NCI-H1105 (cell line): ENCODE data around the gene MAMDC2.
A peak's percentile ranks its signal among the peaks of the same experiment; 100 is the strongest.

Experiments used
- DNase-seq: peaks from one replicate; lab custom pipeline; 2025; lab: John Stamatoyannopoulos, UW

MAMDC2 gene

GRCh38 chr9:70107558-70107957 is 63.9 kb downstream of the MAMDC2 start:
- DNase-seq: no peak

- DNase-seq: no peak
Observed at GRCh38 chr9:70108181-70108580, 64.5 kb downstream of the MAMDC2 start.

- DNase-seq: peak; percentile 34
Observed at GRCh38 chr9:70110194-70111041, 66.8 kb downstream of the MAMDC2 start.

- DNase-seq: peak; percentile 73
Observed at GRCh38 chr9:70111042-70111602, 67.5 kb downstream of the MAMDC2 start.

- DNase-seq: no peak
Observed at GRCh38 chr9:70111641-70112236, 68.1 kb downstream of the MAMDC2 start.

DNA sequence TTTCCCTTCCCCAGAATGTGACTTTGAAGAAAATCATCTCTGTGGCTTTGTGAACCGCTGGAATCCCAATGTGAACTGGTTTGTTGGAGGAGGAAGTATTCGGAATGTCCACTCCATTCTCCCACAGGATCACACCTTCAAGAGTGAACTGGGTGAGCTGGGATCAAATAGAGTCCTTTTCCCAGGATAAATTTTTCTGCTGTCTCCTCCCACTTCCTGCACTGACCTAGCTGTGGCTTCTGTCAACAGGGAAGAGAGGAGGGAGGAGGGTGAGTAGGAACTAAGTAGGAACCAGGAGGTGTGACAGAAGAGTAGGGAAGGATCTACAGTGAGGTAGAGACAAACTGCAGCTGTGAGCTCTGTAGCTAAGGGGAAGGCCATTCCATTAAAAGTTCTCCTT is 69.3 kb downstream of the MAMDC2 start:
- DNase-seq: no peak

DNA sequence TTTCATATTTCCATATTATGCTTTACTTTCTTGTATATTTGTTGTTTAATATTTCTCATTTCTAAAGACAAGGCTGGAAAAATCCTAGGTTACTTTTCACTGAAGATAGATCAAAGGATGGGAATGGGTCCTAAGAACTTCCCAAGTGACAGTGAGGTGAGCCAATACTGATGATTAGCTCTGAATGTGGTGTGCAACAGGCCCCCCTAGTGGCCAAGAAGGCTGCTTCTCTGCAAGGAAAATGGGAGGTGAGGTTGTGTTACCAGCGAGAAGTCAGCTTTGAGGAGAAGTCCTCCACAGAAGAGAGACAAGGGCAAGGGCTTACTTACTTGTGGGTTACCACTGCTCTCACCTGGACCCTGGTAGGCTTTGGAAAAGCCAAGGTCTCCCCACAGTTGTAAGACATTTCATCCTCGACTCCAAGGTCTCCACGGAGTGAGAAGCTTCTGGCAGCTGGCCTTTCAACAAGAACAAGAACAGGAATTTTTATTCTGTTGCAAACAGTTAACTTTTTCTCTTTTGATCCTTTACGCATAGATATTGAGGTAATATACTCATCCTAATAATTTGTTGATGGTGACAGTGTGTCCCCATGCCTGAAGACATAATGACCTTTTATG is 69.9 kb downstream of the MAMDC2 start:
- peak; percentile 14 for DNase-seq

DNA sequence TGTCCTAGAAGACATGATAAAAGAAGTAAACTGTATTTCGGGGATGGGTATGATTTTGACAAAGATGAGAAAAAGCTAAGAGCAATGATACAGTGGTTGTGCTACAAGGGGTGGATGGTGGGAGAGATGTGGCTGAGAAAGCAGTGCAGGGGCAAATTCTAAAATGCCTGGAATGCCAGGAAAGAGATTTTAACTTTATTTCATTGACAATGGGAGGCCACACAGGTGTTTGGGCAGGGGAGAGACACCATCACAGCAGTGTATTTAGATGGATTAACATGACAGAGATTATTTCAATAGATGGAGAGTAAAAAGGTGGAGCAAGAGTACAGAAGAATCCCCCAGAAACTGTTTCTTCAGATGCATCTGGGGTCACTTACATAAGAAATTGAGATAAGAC is 71.2 kb downstream of the MAMDC2 start:
- no peak for DNase-seq

DNA sequence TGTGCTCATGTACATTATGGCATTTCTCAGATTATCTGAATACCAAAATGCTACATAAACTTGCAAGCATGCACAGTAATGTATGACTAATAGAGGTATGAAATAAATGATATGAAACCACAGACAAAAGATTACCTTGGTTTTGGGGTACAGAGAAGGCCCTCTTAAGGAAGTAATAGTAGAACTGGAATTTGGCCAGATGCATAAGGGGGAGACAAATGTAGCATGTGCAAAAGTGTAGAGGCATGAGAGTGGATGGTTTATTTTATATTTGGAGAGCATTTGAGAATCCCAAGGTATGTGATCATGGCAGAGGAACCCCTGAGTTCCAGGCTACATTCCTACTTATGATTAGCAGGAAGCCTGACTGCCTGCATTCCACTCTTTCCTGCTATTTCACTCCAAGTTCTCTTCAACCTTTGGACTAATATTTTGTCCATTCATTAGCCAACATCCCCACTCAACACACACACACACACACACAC is 74.2 kb downstream of the MAMDC2 start:
- no peak for DNase-seq

- no peak for DNase-seq
Observed at GRCh38 chr9:70119786-70120185, 76.1 kb downstream of the MAMDC2 start.

- no peak for DNase-seq
Observed at GRCh38 chr9:70120834-70121510, 77.3 kb downstream of the MAMDC2 start.

DNA sequence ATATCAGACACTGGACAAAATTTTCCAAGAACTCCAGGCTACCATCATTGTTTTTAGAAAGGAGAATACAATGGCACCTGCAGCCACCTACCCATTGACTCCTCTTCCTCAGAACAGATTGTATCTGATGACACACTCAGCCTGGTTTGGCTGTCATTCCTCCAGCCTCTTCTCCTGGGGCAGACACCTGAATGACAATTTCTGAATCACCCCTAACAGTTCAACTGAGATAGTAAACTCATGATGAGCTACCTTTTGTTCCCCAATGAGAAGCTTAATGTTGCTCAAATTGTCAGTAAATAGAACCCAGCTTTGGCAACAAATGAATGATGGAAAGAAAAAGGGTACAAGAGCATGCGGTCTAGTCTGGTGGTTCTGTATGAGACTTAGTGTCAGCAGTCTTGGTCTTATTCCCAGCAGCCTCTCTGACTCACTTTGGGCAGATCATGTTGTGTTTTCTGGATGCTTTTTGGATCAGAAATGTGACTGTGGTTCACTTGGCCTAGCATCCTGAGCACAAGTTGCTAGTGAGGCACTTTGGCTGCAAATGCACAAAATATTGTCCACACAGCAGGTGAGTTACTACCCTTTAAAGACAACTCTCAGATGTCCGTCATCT is 78.3 kb downstream of the MAMDC2 start:
- DNase-seq: no peak

GRCh38 chr9:70123695-70124094 is 80.0 kb downstream of the MAMDC2 start:
- no peak for DNase-seq

DNA sequence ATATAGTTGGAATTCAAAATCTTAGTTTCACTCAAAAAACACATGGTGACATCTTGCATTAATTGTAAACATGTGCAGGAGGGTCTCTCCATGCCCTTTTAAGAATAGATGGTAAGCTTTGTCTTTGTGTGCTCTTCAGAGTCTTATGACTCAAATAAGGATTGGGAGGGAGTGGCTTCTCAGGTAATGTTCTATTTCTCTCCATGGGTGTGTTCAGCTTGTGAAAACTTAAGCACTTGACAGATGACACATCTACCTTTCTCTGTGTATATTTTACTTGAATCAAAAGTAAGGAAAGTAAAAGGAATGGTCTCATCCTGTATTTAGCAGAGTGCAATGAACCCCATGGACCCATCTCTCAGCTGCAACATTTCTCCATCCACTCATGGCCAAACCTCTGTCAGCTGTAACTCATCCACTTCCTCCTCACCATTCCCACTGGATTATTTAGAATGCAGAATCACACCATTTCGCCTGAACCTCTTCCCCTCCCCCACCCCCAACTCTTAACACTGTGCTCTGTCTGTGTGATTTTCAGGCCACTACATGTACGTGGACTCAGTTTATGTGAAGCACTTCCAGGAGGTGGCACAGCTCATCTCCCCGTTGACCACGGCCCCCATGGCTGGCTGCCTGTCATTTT is 82.1 kb downstream of the MAMDC2 start:
- DNase-seq: no peak

GRCh38 chr9:70127036-70127435 is 83.4 kb downstream of the MAMDC2 start:
- DNase-seq: no peak

DNA sequence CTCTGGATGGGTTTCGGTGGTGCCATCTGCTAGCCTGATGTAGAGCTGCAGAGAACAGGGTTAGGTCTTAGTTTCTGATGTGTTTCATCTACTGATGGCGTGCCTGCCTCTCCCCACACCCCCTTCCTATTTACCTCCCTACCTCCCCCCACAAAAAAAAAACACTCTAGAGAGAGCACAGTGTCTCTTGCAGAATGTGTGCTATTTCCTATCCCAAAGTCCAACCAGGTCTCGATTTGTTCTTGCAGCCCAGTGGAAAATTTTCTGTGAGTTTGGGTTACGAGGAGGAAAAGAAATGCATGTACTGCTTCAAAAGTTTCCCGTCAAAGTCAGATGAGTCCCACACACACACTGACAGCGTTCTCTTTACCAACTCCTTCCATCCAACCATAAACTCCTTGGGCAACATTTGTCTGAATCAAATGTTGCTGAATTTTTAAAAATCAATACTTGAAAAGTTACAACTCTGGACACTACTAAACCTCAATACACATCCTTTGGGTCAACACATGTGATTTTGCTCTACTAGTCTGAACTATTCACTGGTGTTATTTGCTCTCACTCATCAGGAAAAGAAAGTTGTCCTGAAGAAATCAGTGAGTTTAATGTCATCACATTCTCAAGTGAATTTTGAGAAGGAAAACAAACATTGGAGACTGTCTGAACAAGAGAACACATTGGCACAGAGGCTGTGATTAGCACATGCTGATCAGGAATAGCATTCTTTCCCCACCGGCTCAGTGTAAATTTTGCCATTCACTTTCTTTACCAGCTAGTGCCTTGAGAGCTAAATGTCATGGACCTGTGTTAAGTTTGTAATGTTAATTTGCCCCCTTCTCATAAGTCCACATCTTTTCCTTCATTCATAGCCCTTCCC is 84.1 kb downstream of the MAMDC2 start:
- no peak for DNase-seq

DNA sequence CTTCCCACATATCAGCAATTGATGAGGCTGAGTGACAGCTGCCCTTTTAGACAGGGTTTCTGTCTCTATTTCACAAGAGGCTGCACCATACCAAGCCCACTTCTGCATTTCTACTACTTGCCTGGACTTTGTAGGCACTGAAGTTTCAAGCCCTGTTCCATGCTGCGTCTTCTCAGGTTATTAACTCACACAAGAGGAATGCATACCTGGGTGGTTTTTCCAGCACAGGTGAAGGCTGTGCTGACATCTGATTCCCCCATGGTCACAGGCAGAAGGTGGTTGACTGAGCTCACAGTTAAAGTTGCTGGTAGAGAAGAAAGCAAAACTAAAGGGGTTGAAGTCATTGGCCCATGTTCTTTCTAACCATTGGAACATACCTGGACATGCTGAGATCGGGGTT is 86.6 kb downstream of the MAMDC2 start:
- DNase-seq: no peak

DNA sequence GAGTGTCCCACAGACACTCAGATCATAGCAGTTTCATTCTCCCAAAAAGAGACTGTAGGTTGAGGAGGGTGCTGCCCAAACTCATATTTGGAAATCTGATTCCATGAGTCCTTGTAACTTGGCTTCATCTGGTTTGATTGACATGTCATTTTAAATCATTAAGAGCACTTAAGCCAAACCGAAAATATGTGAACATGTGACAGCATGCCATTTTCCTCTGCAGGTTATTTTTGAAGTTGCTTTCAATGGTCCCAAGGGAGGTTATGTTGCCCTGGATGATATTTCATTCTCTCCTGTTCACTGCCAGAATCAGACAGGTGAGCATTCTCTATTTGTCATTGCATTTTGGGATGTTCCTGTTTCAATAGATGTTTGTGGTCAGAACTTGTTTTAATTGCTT is 87.6 kb downstream of the MAMDC2 start:
- peak; percentile 85 for DNase-seq

GRCh38 chr9:70133253-70134208 is 89.9 kb downstream of the MAMDC2 start:
- no peak for DNase-seq
